ENCODE measurements around the gene DBR1.

Gene DBR1

DNA sequence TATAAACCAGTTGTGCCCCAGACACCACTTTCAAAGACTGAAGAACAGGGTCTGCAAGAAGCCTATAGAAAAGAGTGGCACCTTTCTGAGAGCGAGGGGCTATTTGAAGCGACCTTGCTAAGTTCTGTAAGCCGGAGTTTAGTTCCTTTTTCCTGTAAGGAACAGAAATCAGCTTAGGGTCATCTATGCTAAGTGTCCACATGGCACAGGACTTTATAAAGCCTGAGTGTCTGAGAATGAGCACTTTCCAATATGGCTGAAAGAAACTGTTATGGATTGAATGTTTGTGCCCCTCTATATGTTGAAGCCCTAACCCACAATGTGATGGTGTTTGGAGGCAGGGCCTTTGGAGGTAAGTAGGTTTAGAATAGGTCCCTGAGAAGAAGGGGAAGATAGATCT is 38.5 kb downstream of the DBR1 start:
- Histone ChIP-seq H3K27me3 (ENCODE audit: control insufficient read depth, insufficient read depth, low read length) (no peaks in the 10 kb centered on the region), H3K9ac (ENCODE audit: low read depth, low read length) (no peak overlapping the region), H3K4me3 (ENCODE audit: low read length) (no peak overlapping the region), H3K4me1 (ENCODE audit: control insufficient read depth, insufficient read depth, low read length) (no peaks in the 10 kb centered on the region), H3K9me3 (replicated peaks; ENCODE audit: low read length) (no peaks in the 10 kb centered on the region), H3K4me2 (ENCODE audit: low read length) (no peak overlapping the region), H3K36me3 (ENCODE audit: insufficient read depth, low read length) (no peaks in the 10 kb centered on the region)

DNA sequence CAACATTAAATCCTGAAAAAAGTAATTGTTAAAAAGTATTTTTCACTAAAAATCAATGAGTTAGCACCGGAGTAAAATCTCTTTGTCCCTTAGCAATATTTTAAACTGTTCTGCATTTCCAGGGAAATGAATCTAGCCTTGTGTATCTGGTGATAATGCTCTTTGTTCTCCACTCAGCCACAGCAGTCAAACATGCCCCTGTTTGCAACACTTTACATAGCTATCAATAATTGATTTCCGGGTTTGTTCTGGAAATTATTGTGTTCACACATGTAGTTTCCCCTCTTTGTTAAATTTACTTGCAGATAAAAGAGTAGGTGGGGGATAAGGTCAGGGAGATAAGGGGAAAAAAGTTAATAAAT is 38.9 kb downstream of the DBR1 start:
- H3K36me3 ChIP-seq (ENCODE audit: insufficient read depth, low read length) = no peaks in the 10 kb centered on the region
- H3K4me2 ChIP-seq (ENCODE audit: low read length) = no peak overlapping the region
- no peak overlapping the region for H3K9ac ChIP-seq (ENCODE audit: low read depth, low read length)
- no peaks in the 10 kb centered on the region for H3K9me3 ChIP-seq (replicated peaks; ENCODE audit: low read length)
- H3K27me3 ChIP-seq (ENCODE audit: control insufficient read depth, insufficient read depth, low read length) = peaks cover 3% of the 10 kb centered on the region
- H3K4me1 ChIP-seq (ENCODE audit: control insufficient read depth, insufficient read depth, low read length) = no peaks in the 10 kb centered on the region
- H3K4me3 ChIP-seq (ENCODE audit: low read length) = no peak overlapping the region

GRCh38 chr3:138135146-138135832 is 39.4 kb downstream of the DBR1 start:
- Histone ChIP-seq H3K4me3 (ENCODE audit: low read length) (no peak overlapping the region), H3K4me1 (ENCODE audit: control insufficient read depth, insufficient read depth, low read length) (no peaks in the 10 kb centered on the region)

DNA sequence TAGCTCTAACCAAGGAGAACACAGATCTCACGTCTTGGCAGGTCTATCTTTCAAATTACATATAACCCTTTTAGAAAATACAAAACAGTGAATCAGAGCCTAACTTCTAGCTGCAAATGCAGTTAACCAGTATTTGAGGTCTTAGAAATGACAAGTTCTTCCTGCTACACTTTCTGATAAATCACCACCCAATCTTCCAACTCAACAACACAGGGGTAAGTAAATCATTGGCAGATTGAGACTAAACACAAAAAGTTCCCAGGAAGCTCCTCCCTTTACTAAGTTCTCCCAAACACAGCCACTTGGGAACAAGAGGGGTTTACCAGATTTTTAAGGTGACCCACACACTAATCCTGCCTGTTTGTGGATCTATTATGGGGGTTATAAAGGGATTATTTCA is 42.5 kb downstream of the DBR1 start, which contains the start of gene A4GNT:
Gene A4GNT (minus strand): TSS at position 152 of the 400 bp plus-strand sequence. CDS start 1,134 bp downstream, outside the sequence.
- H3K4me3 ChIP-seq (ENCODE audit: low read length) = no peak within 1 kb of the TSS
- peaks cover 3% of the 10 kb centered on the region for H3K27me3 ChIP-seq (ENCODE audit: control insufficient read depth, insufficient read depth, low read length)
- H3K9me3 ChIP-seq (replicated peaks; ENCODE audit: low read length) = no peaks in the 10 kb centered on the region
- no peak within 1 kb of the TSS for H3K4me2 ChIP-seq (ENCODE audit: low read length)
- H3K4me1 ChIP-seq (ENCODE audit: control insufficient read depth, insufficient read depth, low read length) = no peaks in the 10 kb centered on the region
- no peak within 1 kb of the TSS for H3K9ac ChIP-seq (ENCODE audit: low read depth, low read length)
- H3K36me3 ChIP-seq (ENCODE audit: insufficient read depth, low read length) = no peaks in the 10 kb centered on the region

More at GRCh38 chr3:138135146-138135832, 39.4 kb downstream of the DBR1 start:
- H3K9ac ChIP-seq (ENCODE audit: low read depth, low read length) = no peak overlapping the region
- no peak overlapping the region for H3K4me2 ChIP-seq (ENCODE audit: low read length)
- no peaks in the 10 kb centered on the region for H3K9me3 ChIP-seq (replicated peaks; ENCODE audit: low read length)
- peaks cover 3% of the 10 kb centered on the region for H3K27me3 ChIP-seq (ENCODE audit: control insufficient read depth, insufficient read depth, low read length)
- no peaks in the 10 kb centered on the region for H3K36me3 ChIP-seq (ENCODE audit: insufficient read depth, low read length)

DNA sequence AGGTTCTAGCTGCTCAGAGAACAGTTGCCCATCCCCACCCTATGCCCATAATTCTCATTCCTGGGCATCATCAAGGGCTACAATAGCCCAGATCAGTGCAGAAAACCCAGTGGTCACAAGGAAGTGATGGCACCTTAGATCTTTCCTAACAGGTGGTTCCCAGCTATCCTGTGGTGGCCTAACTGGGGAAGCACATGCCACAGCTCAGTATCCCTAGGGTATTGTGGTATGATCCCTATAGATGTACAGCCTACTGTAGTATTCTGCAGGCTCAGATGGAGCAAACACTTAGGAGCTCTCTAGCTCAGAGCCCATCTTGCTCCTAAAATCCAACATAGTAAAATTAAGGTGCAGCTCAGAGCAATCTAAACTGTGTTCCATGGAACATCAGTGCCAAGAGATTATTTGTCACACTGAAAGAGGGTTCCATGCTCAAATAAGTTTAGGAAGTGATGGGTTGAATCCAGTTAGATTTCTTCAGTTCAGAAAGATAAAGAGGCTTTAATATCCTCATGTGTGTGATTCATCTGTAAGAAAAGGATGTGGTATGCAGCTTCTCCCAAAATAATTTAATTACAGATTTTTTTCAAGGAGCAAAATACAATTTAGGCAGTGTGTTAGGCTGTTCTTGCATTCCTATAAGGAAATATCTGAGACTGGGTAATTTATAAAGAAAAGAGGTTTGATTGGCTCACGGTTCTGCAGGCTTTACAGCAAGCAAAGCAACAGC is 46.9 kb downstream of the DBR1 start:
- Histone ChIP-seq H3K4me3 (ENCODE audit: low read length) (no peak overlapping the region), H3K27me3 (ENCODE audit: control insufficient read depth, insufficient read depth, low read length) (peaks cover 3% of the 10 kb centered on the region), H3K4me1 (ENCODE audit: control insufficient read depth, insufficient read depth, low read length) (peaks cover 20% of the 10 kb centered on the region), H3K9me3 (replicated peaks; ENCODE audit: low read length) (no peaks in the 10 kb centered on the region), H3K36me3 (ENCODE audit: insufficient read depth, low read length) (no peaks in the 10 kb centered on the region), H3K4me2 (ENCODE audit: low read length) (no peak overlapping the region), H3K9ac (ENCODE audit: low read depth, low read length) (no peak overlapping the region)

- H3K9ac ChIP-seq (ENCODE audit: low read depth, low read length) = peak overlapping the region; percentile 77
- H3K9me3 ChIP-seq (replicated peaks; ENCODE audit: low read length) = no peaks in the 10 kb centered on the region
- no peaks in the 10 kb centered on the region for H3K27me3 ChIP-seq (ENCODE audit: control insufficient read depth, insufficient read depth, low read length)
- H3K4me3 ChIP-seq (ENCODE audit: low read length) = peak overlapping the region; percentile 44
- H3K4me2 ChIP-seq (ENCODE audit: low read length) = peak overlapping the region; percentile 77
- no peaks in the 10 kb centered on the region for H3K36me3 ChIP-seq (ENCODE audit: insufficient read depth, low read length)
- H3K4me1 ChIP-seq (ENCODE audit: control insufficient read depth, insufficient read depth, low read length) = peaks cover 20% of the 10 kb centered on the region
Measured at GRCh38 chr3:138125548-138126221, 49.0 kb downstream of the DBR1 start.

- H3K4me2 ChIP-seq (ENCODE audit: low read length) = peak overlapping the region; percentile 77
- H3K9ac ChIP-seq (ENCODE audit: low read depth, low read length) = peak overlapping the region; percentile 77
- H3K4me3 ChIP-seq (ENCODE audit: low read length) = peak overlapping the region; percentile 52
- peaks cover 20% of the 10 kb centered on the region for H3K4me1 ChIP-seq (ENCODE audit: control insufficient read depth, insufficient read depth, low read length)
- no peaks in the 10 kb centered on the region for H3K27me3 ChIP-seq (ENCODE audit: control insufficient read depth, insufficient read depth, low read length)
- H3K36me3 ChIP-seq (ENCODE audit: insufficient read depth, low read length) = no peaks in the 10 kb centered on the region
- H3K9me3 ChIP-seq (replicated peaks; ENCODE audit: low read length) = no peaks in the 10 kb centered on the region
Measured at GRCh38 chr3:138124706-138125355, 49.9 kb downstream of the DBR1 start.

DNA sequence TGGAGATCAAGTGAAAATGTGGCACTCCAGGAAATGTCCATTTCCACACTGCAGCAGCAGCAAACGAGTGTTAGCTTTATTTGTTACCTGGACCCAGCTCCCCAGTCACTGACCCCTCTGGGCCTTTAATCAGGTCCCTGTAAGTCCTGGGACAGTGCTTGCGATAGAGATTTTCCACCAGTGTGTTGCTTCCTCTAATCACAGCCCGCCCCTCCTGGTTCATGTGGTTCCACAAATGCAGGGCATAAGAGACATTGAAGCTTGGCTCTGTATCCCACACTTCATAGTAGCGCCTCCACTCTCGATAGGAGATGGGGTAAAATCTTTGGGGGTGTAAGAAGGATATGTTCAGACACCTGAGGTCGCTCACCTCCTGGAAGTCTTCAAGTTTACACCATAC is 50.5 kb downstream of the DBR1 start:
- H3K4me3 ChIP-seq (ENCODE audit: low read length) = peak overlapping the region; percentile 52
- H3K9me3 ChIP-seq (replicated peaks; ENCODE audit: low read length) = no peaks in the 10 kb centered on the region
- no peak overlapping the region for H3K9ac ChIP-seq (ENCODE audit: low read depth, low read length)
- no peaks in the 10 kb centered on the region for H3K27me3 ChIP-seq (ENCODE audit: control insufficient read depth, insufficient read depth, low read length)
- H3K4me2 ChIP-seq (ENCODE audit: low read length) = peak overlapping the region; percentile 77
- H3K36me3 ChIP-seq (ENCODE audit: insufficient read depth, low read length) = no peaks in the 10 kb centered on the region
- H3K4me1 ChIP-seq (ENCODE audit: control insufficient read depth, insufficient read depth, low read length) = peaks cover 20% of the 10 kb centered on the region

DNA sequence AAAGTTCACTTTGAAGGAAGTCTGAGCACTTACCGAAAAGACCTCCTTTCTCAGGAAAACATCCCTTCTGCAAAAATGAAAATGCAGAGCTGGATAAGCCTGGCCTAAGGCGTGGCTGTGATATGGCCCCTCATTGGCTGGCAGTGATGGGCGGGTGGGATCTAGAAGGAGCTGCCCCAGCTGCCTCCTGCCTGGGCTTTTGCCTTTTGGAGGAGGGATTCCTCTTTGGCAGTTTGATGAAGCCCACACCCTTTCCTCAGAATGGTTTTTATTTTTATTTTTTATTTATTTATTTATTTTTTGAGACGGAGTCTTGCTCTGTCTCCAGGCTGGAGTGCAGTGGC is 55.3 kb downstream of the DBR1 start:
- no peak overlapping the region for H3K4me3 ChIP-seq (ENCODE audit: low read length)
- no peaks in the 10 kb centered on the region for H3K36me3 ChIP-seq (ENCODE audit: insufficient read depth, low read length)
- H3K4me1 ChIP-seq (ENCODE audit: control insufficient read depth, insufficient read depth, low read length) = peaks cover 10% of the 10 kb centered on the region
- H3K9ac ChIP-seq (ENCODE audit: low read depth, low read length) = no peak overlapping the region
- H3K4me2 ChIP-seq (ENCODE audit: low read length) = no peak overlapping the region
- no peaks in the 10 kb centered on the region for H3K27me3 ChIP-seq (ENCODE audit: control insufficient read depth, insufficient read depth, low read length)
- H3K9me3 ChIP-seq (replicated peaks; ENCODE audit: low read length) = no peaks in the 10 kb centered on the region

DNA sequence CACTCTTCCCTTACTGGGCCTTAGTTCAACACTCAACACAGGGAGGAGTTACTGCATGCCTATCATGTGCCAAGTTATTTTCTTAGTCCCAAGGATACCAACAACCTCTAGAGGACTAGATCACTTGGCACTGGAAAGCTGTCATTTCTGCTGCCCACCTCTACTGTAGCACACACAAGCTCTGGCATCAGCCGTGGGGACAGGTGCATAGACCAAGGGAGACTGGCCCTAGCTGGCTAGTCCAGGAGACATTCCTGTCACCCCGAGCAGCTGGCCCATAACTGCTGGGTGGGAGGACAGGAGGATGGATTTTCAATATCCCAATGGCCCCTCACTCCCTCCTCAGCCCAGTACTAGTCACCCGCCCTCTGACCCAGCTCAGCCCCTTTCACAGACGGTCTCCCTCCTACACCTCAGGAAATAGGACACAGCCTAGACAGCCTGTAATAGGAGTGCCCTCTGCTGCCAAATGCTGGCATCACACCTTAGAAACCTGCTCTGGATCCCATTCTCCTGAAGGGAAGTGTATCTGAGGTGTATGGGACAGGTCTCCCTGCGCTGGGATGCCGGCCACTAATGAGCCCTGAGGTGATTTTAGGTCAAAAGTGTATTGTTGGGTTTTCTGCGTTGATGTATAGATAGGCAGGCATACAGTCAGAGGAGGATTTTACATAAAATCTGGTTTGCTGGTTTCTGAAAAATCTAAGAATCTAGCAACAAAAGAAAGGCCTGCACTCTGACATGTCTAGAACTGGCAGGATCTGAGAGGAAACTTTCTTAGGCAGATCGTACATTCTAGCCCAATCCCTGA is 55.9 kb downstream of the DBR1 start:
- H3K4me3 ChIP-seq (ENCODE audit: low read length) = no peak overlapping the region
- no peak overlapping the region for H3K4me2 ChIP-seq (ENCODE audit: low read length)
- H3K36me3 ChIP-seq (ENCODE audit: insufficient read depth, low read length) = no peaks in the 10 kb centered on the region
- no peaks in the 10 kb centered on the region for H3K27me3 ChIP-seq (ENCODE audit: control insufficient read depth, insufficient read depth, low read length)
- peaks cover 14% of the 10 kb centered on the region for H3K4me1 ChIP-seq (ENCODE audit: control insufficient read depth, insufficient read depth, low read length)
- H3K9me3 ChIP-seq (replicated peaks; ENCODE audit: low read length) = no peaks in the 10 kb centered on the region
- H3K9ac ChIP-seq (ENCODE audit: low read depth, low read length) = no peak overlapping the region
